ENCODE data around the gene C2orf68. TPM values are rescaled to one million over a fixed set of nuclear protein-coding genes. Genes with fewer than 3 reads are reported as not detected.

C2orf68 gene
- total and polyA plus RNA-seq, 9 of the 15 experiments (the other 6 are each of a cell fraction or from before 2014, with no cell fraction given) = 22.1 to 50.0 (median 31.8) TPM

DNA sequence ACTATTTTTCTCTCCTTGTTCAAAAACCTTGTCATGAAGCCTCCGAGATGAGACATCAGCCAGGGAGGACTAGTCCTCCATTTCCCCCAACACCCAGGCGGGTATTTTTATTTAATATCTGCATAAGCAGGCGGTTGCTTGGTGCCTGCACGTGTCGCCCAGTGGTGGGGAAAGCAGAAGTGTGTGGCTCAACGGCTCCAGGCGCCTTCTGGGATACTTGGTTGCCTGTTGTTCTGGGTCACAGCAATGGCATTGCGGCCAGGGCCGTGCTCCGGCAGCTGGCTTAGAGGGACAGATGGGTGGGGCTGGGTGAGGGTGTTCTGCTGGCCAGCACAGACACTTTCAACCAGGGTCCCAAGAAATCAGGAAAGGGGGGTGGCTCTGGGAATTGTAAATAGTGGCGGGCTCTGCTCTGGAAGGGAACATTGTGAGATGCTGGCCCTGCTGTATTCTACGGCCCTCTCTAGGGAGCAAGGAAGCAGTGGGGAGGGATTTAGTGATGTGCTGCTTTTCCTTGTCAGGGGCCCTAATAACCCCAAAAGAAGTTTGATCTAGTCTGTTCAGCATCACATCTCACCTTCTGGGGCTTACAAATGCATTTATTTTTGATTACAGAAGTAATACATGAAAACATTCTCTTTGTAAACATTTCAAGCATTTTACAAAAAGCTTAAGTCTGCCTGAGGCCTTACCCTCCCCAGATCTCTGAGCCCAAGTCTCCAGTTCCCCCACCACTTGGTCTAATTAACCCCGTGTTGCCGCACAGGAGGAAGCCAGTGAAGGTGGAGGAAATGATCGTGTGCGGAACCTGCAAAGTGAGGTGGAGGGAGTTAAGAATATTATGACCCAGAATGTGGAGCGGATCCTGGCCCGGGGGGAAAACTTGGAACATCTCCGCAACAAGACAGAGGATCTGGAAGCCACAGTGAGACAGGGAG lies 33.4 kb downstream of the C2orf68 start (continued):
- no peak for TF ChIP-seq TCF7L2 (IDR thresholded peaks at IDR 0.05; ENCODE audit: low read depth, low read length)
- no peak for TF ChIP-seq NCOA1 (IDR thresholded peaks at IDR 0.05; ENCODE audit: low read depth)
- TF ChIP-seq ZFPM2 (CRISPR knock-in tag; IDR thresholded peaks at IDR 0.05) = no peak
- TF ChIP-seq GTF2B (IDR thresholded peaks at IDR 0.05; ENCODE audit: extremely low read depth, insufficient read length) = no peak
- 0 out of 2 replicates have a peak, but pooled peaks have one; percentile 35 for TF ChIP-seq ZNF76 (CRISPR knock-in tag; IDR thresholded peaks at IDR 0.05; ENCODE audit: borderline replicate concordance)
- TF ChIP-seq, protein P1, sequence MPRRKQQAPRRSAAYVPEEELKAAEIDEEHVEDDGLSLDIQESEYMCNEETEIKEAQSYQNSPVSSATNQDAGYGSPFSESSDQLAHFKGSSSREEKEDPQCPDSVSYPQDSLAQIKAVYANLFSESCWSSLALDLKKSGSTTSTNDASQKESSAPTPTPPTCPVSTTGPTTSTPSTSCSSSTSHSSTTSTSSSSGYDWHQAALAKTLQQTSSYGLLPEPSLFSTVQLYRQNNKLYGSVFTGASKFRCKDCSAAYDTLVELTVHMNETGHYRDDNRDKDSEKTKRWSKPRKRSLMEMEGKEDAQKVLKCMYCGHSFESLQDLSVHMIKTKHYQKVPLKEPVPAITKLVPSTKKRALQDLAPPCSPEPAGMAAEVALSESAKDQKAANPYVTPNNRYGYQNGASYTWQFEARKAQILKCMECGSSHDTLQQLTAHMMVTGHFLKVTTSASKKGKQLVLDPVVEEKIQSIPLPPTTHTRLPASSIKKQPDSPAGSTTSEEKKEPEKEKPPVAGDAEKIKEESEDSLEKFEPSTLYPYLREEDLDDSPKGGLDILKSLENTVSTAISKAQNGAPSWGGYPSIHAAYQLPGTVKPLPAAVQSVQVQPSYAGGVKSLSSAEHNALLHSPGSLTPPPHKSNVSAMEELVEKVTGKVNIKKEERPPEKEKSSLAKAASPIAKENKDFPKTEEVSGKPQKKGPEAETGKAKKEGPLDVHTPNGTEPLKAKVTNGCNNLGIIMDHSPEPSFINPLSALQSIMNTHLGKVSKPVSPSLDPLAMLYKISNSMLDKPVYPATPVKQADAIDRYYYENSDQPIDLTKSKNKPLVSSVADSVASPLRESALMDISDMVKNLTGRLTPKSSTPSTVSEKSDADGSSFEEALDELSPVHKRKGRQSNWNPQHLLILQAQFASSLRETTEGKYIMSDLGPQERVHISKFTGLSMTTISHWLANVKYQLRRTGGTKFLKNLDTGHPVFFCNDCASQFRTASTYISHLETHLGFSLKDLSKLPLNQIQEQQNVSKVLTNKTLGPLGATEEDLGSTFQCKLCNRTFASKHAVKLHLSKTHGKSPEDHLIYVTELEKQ (CRISPR knock-in tag; IDR thresholded peaks at IDR 0.05) = peak; percentile 75
- TF ChIP-seq MCM2 (IDR thresholded peaks at IDR 0.05; ENCODE audit: low read depth) = no peak
- no peak for TF ChIP-seq ZNF274 (IDR thresholded peaks at IDR 0.05; ENCODE audit: borderline replicate concordance, low read depth, low read length)
- TF ChIP-seq TEAD1 (CRISPR knock-in tag; IDR thresholded peaks at IDR 0.05) = no peak
- no peak for TF ChIP-seq SLC30A9 (CRISPR knock-in tag; IDR thresholded peaks at IDR 0.05)
- 0 out of 2 replicates have a peak, but pooled peaks have one; percentile 65 for TF ChIP-seq ZNF766 (CRISPR knock-in tag; conservative IDR thresholded peaks at IDR 0.05)
- TF ChIP-seq ELF1 (tag; IDR thresholded peaks at IDR 0.05) = peak; percentile 4; the same call in 1 of the 2 replicates
- no peak for TF ChIP-seq ZKSCAN8 (CRISPR knock-in tag; IDR thresholded peaks at IDR 0.05)
- TF ChIP-seq JUNB (CRISPR knock-in tag; conservative IDR thresholded peaks at IDR 0.05) = no peak
- no peak for TF ChIP-seq FOXO4 (CRISPR knock-in tag; IDR thresholded peaks at IDR 0.05)
- TF ChIP-seq ZNF24 (IDR thresholded peaks at IDR 0.05) = no peak
- TF ChIP-seq BACH1 (tag; IDR thresholded peaks at IDR 0.05) = 0 out of 2 replicates have a peak, but pooled peaks have one; percentile 46
- TF ChIP-seq MECOM (CRISPR knock-in tag; IDR thresholded peaks at IDR 0.05) = no peak; the same call in 1 of the 2 replicates
- TF ChIP-seq KLF1 (tag; IDR thresholded peaks at IDR 0.05) = no peak
- TF ChIP-seq, protein P2, sequence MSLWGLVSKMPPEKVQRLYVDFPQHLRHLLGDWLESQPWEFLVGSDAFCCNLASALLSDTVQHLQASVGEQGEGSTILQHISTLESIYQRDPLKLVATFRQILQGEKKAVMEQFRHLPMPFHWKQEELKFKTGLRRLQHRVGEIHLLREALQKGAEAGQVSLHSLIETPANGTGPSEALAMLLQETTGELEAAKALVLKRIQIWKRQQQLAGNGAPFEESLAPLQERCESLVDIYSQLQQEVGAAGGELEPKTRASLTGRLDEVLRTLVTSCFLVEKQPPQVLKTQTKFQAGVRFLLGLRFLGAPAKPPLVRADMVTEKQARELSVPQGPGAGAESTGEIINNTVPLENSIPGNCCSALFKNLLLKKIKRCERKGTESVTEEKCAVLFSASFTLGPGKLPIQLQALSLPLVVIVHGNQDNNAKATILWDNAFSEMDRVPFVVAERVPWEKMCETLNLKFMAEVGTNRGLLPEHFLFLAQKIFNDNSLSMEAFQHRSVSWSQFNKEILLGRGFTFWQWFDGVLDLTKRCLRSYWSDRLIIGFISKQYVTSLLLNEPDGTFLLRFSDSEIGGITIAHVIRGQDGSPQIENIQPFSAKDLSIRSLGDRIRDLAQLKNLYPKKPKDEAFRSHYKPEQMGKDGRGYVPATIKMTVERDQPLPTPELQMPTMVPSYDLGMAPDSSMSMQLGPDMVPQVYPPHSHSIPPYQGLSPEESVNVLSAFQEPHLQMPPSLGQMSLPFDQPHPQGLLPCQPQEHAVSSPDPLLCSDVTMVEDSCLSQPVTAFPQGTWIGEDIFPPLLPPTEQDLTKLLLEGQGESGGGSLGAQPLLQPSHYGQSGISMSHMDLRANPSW (CRISPR knock-in tag; IDR thresholded peaks at IDR 0.05) = no peak
